Adrenal gland (tissue), 5 donors: Measurements from ENCODE around the gene RPS19.

Source experiments
- CTCF ChIP-seq, 6 experiments: fragments of 450-650 bp in 4 of 6; fragments of 200-600 bp in 2 of 6; sonication (generic) in 1 of 6; IDR thresholded peaks; 1 replicate in 5 of 6; 2 replicates in 1 of 6; pipeline versions ENCODE4 v1.5.1 to v1.8.0; 2016 to 2021; ENCODE audit warnings: antibody characterized with exemption in 6 of 6, mild to moderate bottlenecking in 2 of 6, moderate library complexity in 1 of 6
- POLR2A ChIP-seq, 2 donors: fragments of 450-650 bp; IDR thresholded peaks; one replicate each; pipeline ENCODE4 v1.6.1; 2017; ENCODE audit warnings: antibody characterized with exemption in 2 of 2, mild to moderate bottlenecking in 2 of 2, moderate library complexity in 1 of 2
- donor health status: DM: no; HTN: no; CAD: no.

- TF ChIP-seq CTCF (IDR thresholded peaks at IDR 0.05) (no peak), POLR2A (IDR thresholded peaks at IDR 0.05) (no peak)
These were observed 44.2 kb downstream of the RPS19 start for GRCh38 chr19:41904118-41904870.
